Diencephalon (tissue), 1 donor: ENCODE data around the gene ADAM33. TPM values are rescaled to one million over a fixed set of nuclear protein-coding genes. Genes with fewer than 3 reads are reported as not detected.

Experiments
- total RNA-seq: library from RNA; depleted of rRNA; stranded (reverse); fragments of >200 nt; gene quantifications from one replicate; pipeline ENCODE4 v1.2.3, GENCODE V29; 2014

ADAM33 gene
- 2.5 TPM for total RNA-seq

GRCh38 chr20:3681931-3682781 lies at the start of gene ADAM33:
TSS of gene ADAM33 (minus strand) at chr20:3682010. CDS start at chr20:3682004, 6 bp downstream.

GRCh38 chr20:3712279-3712873 lies 30.6 kb upstream of the ADAM33 start, which contains the start of gene SIGLEC1:
TSS of gene SIGLEC1 (minus strand) at chr20:3712600. CDS start at chr20:3707128, 5,472 bp downstream.

GRCh38 chr20:3663031-3663701 lies 18.6 kb downstream of the ADAM33 start, which contains the start of gene GFRA4:
TSS of gene GFRA4 (minus strand) at chr20:3663399. CDS start at chr20:3663399, 0 bp downstream.

Other genes with a start within 250 kb of the ADAM33 start
- gene ATRN, start 211.0 kb downstream of the ADAM33 start, total RNA-seq, result 59.3 TPM
- not detected for gene GFRA4, start 18.6 kb downstream of the ADAM33 start, total RNA-seq
- 0.23 TPM for gene SIGLEC1, start 30.6 kb upstream of the ADAM33 start, total RNA-seq
- 3.2 TPM for gene HSPA12B, start 50.7 kb upstream of the ADAM33 start, total RNA-seq
- 17.3 TPM for gene ADISSP, start 85.7 kb upstream of the ADAM33 start, total RNA-seq
- gene SPEF1, start 99.4 kb upstream of the ADAM33 start, total RNA-seq, result 5.1 TPM
- gene CENPB, start 104.7 kb upstream of the ADAM33 start, total RNA-seq, result 45.7 TPM
- 10.1 TPM for gene CDC25B, start 114.3 kb upstream of the ADAM33 start, total RNA-seq
- 8.1 TPM for gene AP5S1, start 138.5 kb upstream of the ADAM33 start, total RNA-seq
- gene MAVS, start 164.8 kb upstream of the ADAM33 start, total RNA-seq, result 12.7 TPM
- gene PANK2, start 207.4 kb upstream of the ADAM33 start, total RNA-seq, result 50.3 TPM